Testis (tissue), 3 donors: ENCODE results near the gene SNAP47. TPM values are rescaled to one million over a fixed set of nuclear protein-coding genes. Genes with fewer than 3 reads are reported as not detected.

Source experiments
- DNase-seq: peaks from one replicate; pipeline ENCODE4 v3.0.0-alpha.2; 2019
- H3K27ac ChIP-seq, 2 donors: fragments of 200-600 bp; sonication (generic); one replicate each; pipeline ENCODE4 v1.5.1; 2019
- H3K27me3 ChIP-seq: fragments of 200-600 bp; sonication (generic); one replicate; pipeline ENCODE4 v1.5.1; 2019
- H3K36me3 ChIP-seq: fragments of 200-600 bp; sonication (generic); one replicate; pipeline ENCODE4 v1.5.1; 2017; ENCODE audit warnings: low read depth; ENCODE audit errors: missing control alignments
- H3K4me1 ChIP-seq: fragments of 200-600 bp; sonication (generic); one replicate; pipeline ENCODE4 v1.5.1; 2019
- H3K4me3 ChIP-seq, 2 donors: fragments of 200-600 bp; sonication (generic); one replicate each; pipeline ENCODE4 v1.5.1; 2017 to 2019
- H3K9me3 ChIP-seq: fragments of 200-600 bp; sonication (generic); one replicate; pipeline ENCODE4 v1.5.1; 2017
- CTCF ChIP-seq, 3 experiments: fragments of 450-650 bp in 2 of 3; fragments of 200-600 bp in 1 of 3; sonication (generic) in 1 of 3; IDR thresholded peaks; one replicate each; pipeline ENCODE4 v1.5.1; 2016 to 2019; ENCODE audit warnings: antibody characterized with exemption in 3 of 3, mild to moderate bottlenecking in 2 of 3, moderate library complexity in 1 of 3
- POLR2A ChIP-seq: fragments of 450-650 bp; IDR thresholded peaks from one replicate; pipeline ENCODE4 v1.6.1; 2017; ENCODE audit warnings: antibody characterized with exemption, mild to moderate bottlenecking, moderate library complexity
- WGBS, 2 donors: methylation state at CpG; one replicate each; pipeline ENCODE4 v1.1.5; 2018; 5-methylcytosine and 5-hydroxymethylcytosine counted together
- intact Hi-C: fragments of 100-400 bp; cut with DNase I; formaldehyde crosslinking; loops from one replicate; pipeline ENCODE4 v1.15.1; 2023; ENCODE audit warnings: low total_unique reads
- polyA plus RNA-seq: library from polyadenylated mRNA; stranded (reverse); fragments of 350-450 nt; fragmentation: Illumina TruSeq; extraction: RNeasy Lipid Tissue Mini Kit (QIAGEN cat#74804); gene quantifications from one replicate; pipeline ENCODE4 v1.2.3, GENCODE V29; 2014; ENCODE audit warnings: low read depth, low replicate concordance; ENCODE audit not compliant: insufficient read depth
- total RNA-seq, 2 donors: library from RNA; depleted of rRNA; stranded (reverse); fragments of >200 nt; gene quantifications; one replicate each; pipeline ENCODE4 v1.2.3, GENCODE V29; 2016

The SNAP47 gene
- total and polyA plus RNA-seq, 3 donors from 2014 or later: 72.2 to 80.3 (median 77.6) TPM

GRCh38 chr1:227765261-227766014 is 30.2 kb downstream of the SNAP47 start:
- 96 to 97% methylated on average over 4 to 8 of the region's 8 CpGs for WGBS, 2 donors
- H3K4me3 ChIP-seq: no peak overlapping the region
- no peaks in the 10 kb centered on the region for H3K9me3 ChIP-seq
- intact Hi-C loops: loop anchor here (10.0 kb wide), 1 partner anchor 851 kb away; no protein-coding TSS in a partner anchor
- no peak overlapping the region for H3K27ac ChIP-seq
- no peaks in the 10 kb centered on the region for H3K4me1 ChIP-seq
- no peaks in the 10 kb centered on the region for H3K36me3 ChIP-seq
- no peak for DNase-seq
- no peaks in the 10 kb centered on the region for H3K27me3 ChIP-seq
- TF ChIP-seq CTCF (IDR thresholded peaks at IDR 0.05): no peak
- no peak for TF ChIP-seq POLR2A

- intact Hi-C loops: loop anchor here (10.0 kb wide), 1 partner anchor 851 kb away; no protein-coding TSS in a partner anchor
- no peaks in the 10 kb centered on the region for H3K9me3 ChIP-seq
Observed at GRCh38 chr1:227766015-227766634, 30.9 kb downstream of the SNAP47 start.

GRCh38 chr1:227766653-227767277 is 31.5 kb downstream of the SNAP47 start:
- Histone ChIP-seq H3K9me3 (no peaks in the 10 kb centered on the region), H3K27me3 (no peaks in the 10 kb centered on the region), H3K4me1 (no peaks in the 10 kb centered on the region), H3K36me3 (no peaks in the 10 kb centered on the region), H3K4me3 (no peak overlapping the region), H3K27ac (no peak overlapping the region)
- 89 to 95% methylated on average over 18 to 19 of the region's 19 CpGs for WGBS, 2 donors
- intact Hi-C loops: loop anchor here (10.0 kb wide), 1 partner anchor 852 kb away; no protein-coding TSS in a partner anchor
- DNase-seq: no peak
- no peak for TF ChIP-seq POLR2A
- TF ChIP-seq CTCF (IDR thresholded peaks at IDR 0.05): no peak

More at GRCh38 chr1:227766015-227766634, 30.9 kb downstream of the SNAP47 start:
- TF ChIP-seq CTCF (IDR thresholded peaks at IDR 0.05) (no peak), POLR2A (no peak)
- Histone ChIP-seq H3K27me3 (no peaks in the 10 kb centered on the region), H3K27ac (no peak overlapping the region), H3K4me1 (no peaks in the 10 kb centered on the region), H3K36me3 (no peaks in the 10 kb centered on the region), H3K4me3 (no peak overlapping the region)
- no peak for DNase-seq
- 77 to 79% methylated on average over 15 to 17 of the region's 17 CpGs for WGBS, 2 donors

- no peaks in the 10 kb centered on the region for H3K36me3 ChIP-seq
- no peak overlapping the region for H3K4me3 ChIP-seq
- H3K27ac ChIP-seq: no peak overlapping the region
- no peak for DNase-seq
- TF ChIP-seq CTCF (IDR thresholded peaks at IDR 0.05) (no peak), POLR2A (no peak)
- WGBS, 2 donors: 82 to 93% methylated on average over 5 to 6 of the region's 6 CpGs
- no peaks in the 10 kb centered on the region for H3K27me3 ChIP-seq
- no peaks in the 10 kb centered on the region for H3K4me1 ChIP-seq
- no peaks in the 10 kb centered on the region for H3K9me3 ChIP-seq
- intact Hi-C loops: loop anchor here (10.0 kb wide), 1 partner anchor 853 kb away; no protein-coding TSS in a partner anchor
Observed at GRCh38 chr1:227767401-227768124, 32.3 kb downstream of the SNAP47 start.
